SU-DHL-6 (cell line): ENCODE data around the gene MEF2A.

Experiments
- H2AFZ ChIP-seq: fragments of 200-600 bp; sonication (generic); 2 replicates; pipeline ENCODE4 v1.6.1; 2014; ENCODE audit warnings: low read depth, mild to moderate bottlenecking, moderate library complexity, mixed read lengths, antibody characterized with exemption, low read length; ENCODE audit not compliant: severe bottlenecking
- H3F3A ChIP-seq: fragments of 200-600 bp; shearing (Covaris generic); 2 replicates; pipeline ENCODE4 v1.6.0; 2016; ENCODE audit warnings: antibody characterized with exemption, mild to moderate bottlenecking; ENCODE audit not compliant: insufficient read depth
- H3K27ac ChIP-seq: fragments of 200-600 bp; sonication (generic); 2 replicates; pipeline ENCODE4 v1.5.1; 2016; ENCODE audit warnings: low read depth, mild to moderate bottlenecking, low read length, moderate library complexity, mixed read lengths
- H3K27me3 ChIP-seq: fragments of 200-600 bp; sonication (generic), shearing (Covaris generic); 2 replicates; pipeline ENCODE4 v1.6.0; 2014; ENCODE audit warnings: mild to moderate bottlenecking, low read length
- H3K36me3 ChIP-seq: fragments of 200-600 bp; sonication (generic); 2 replicates; pipeline ENCODE4 v1.6.1; 2014; ENCODE audit warnings: mild to moderate bottlenecking, low read length, mixed read lengths
- H3K4me2 ChIP-seq: fragments of 300-600, 200-600 bp; shearing (Covaris generic), sonication (generic); 2 replicates; pipeline ENCODE4 v1.6.0; 2014; ENCODE audit warnings: low read length, low read depth, mild to moderate bottlenecking; ENCODE audit not compliant: poor library complexity, severe bottlenecking
- H3K4me3 ChIP-seq: fragments of 200-600 bp; sonication (generic); 2 replicates; pipeline ENCODE4 v1.5.1; 2014; ENCODE audit warnings: antibody characterized with exemption, low read length, mild to moderate bottlenecking, mixed read lengths; ENCODE audit not compliant: insufficient read depth, poor library complexity, severe bottlenecking
- H3K79me2 ChIP-seq: fragments of 200-600 bp; sonication (generic); 2 replicates; pipeline ENCODE4 v1.6.1; 2014; ENCODE audit warnings: mild to moderate bottlenecking, low read length, moderate library complexity; ENCODE audit not compliant: insufficient read depth
- H3K9ac ChIP-seq: fragments of 200-600 bp; sonication (generic); 2 replicates; pipeline ENCODE4 v1.7.0; 2014; ENCODE audit warnings: mild to moderate bottlenecking, low read length
- H3K9me2 ChIP-seq: fragments of 200-600 bp; sonication (generic); replicated peaks from 2 replicates; pipeline ENCODE4 v1.6.1; 2014; ENCODE audit warnings: low read length; ENCODE audit not compliant: insufficient read depth
- H3K9me3 ChIP-seq: fragments of 200-600 bp; sonication (generic); 2 replicates; pipeline ENCODE4 v1.6.1; 2014; ENCODE audit warnings: low read length, mixed read lengths; ENCODE audit not compliant: insufficient read depth
- H4K20me1 ChIP-seq: fragments of 200-600 bp; sonication (generic); 2 replicates; pipeline ENCODE4 v1.6.1; 2014; ENCODE audit warnings: low read depth, mild to moderate bottlenecking, antibody characterized with exemption, low read length, moderate library complexity, mixed read lengths
- EZH2phosphoT487 ChIP-seq: fragments of 200-600 bp; sonication (generic), shearing (Covaris generic); conservative IDR thresholded peaks from 2 replicates; pipeline ENCODE4 v1.6.1; 2018; ENCODE audit warnings: mild to moderate bottlenecking, antibody characterized with exemption, low read length, moderate library complexity, mixed read lengths
- TF ChIP-seq, protein P1 (sequence below): fragments of 200-600 bp; sonication (generic); IDR thresholded peaks from one replicate; pipeline ENCODE4 v1.5.1; 2017; ENCODE audit warnings: antibody characterized with exemption, mild to moderate bottlenecking, low read length, moderate library complexity; ENCODE audit not compliant: insufficient read depth, poor library complexity, severe bottlenecking

MEF2A gene

GRCh38 chr15:99671926-99672635 lies 106.3 kb downstream of the MEF2A start:
- H3K27ac ChIP-seq = no peak overlapping the region
- H3K9me3 ChIP-seq = no peaks in the 10 kb centered on the region
- H3K36me3 ChIP-seq = peaks cover 21% of the 10 kb centered on the region; the same call in 1 of the 2 replicates
- no peak overlapping the region for H3K4me3 ChIP-seq
- H3F3A ChIP-seq = no peaks in the 10 kb centered on the region
- TF ChIP-seq, protein P1, sequence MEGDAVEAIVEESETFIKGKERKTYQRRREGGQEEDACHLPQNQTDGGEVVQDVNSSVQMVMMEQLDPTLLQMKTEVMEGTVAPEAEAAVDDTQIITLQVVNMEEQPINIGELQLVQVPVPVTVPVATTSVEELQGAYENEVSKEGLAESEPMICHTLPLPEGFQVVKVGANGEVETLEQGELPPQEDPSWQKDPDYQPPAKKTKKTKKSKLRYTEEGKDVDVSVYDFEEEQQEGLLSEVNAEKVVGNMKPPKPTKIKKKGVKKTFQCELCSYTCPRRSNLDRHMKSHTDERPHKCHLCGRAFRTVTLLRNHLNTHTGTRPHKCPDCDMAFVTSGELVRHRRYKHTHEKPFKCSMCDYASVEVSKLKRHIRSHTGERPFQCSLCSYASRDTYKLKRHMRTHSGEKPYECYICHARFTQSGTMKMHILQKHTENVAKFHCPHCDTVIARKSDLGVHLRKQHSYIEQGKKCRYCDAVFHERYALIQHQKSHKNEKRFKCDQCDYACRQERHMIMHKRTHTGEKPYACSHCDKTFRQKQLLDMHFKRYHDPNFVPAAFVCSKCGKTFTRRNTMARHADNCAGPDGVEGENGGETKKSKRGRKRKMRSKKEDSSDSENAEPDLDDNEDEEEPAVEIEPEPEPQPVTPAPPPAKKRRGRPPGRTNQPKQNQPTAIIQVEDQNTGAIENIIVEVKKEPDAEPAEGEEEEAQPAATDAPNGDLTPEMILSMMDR = no peak
- no peak for TF ChIP-seq EZH2phosphoT487
- no peak overlapping the region for H3K4me2 ChIP-seq
- no peaks in the 10 kb centered on the region for H4K20me1 ChIP-seq
- no peaks in the 10 kb centered on the region for H3K9me2 ChIP-seq
- no peaks in the 10 kb centered on the region for H3K27me3 ChIP-seq
- H3K9ac ChIP-seq = no peak overlapping the region
- H2AFZ ChIP-seq = no peak overlapping the region
- H3K79me2 ChIP-seq = 0 out of 2 replicates have a peak, but pooled peaks cover 3% of the 10 kb centered on the region

DNA sequence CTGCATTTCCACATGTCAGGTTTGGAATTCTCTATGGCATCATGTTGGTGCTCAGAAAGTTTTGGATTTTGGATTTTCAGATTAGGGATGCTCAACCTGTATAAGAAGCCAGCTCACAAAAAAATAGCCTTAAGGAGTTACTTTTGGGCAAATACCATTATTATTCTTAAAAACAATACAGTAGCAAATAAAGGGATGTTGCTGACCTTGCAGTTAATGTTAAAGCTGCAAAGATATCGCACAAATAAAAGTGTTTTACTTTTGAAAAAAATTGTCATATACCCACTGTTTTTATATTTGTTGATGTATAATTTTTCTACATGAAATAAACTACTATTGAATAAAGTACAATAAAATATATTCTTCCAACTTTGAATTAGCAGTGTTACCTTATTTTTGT lies 107.3 kb downstream of the MEF2A start:
- TF ChIP-seq, protein P1 = no peak
- TF ChIP-seq EZH2phosphoT487 = no peak
- no peaks in the 10 kb centered on the region for H3K9me2 ChIP-seq
- peaks cover 27% of the 10 kb centered on the region; the same call in 1 of the 2 replicates for H3K36me3 ChIP-seq
- no peaks in the 10 kb centered on the region for H3K27me3 ChIP-seq
- H3K9me3 ChIP-seq = no peaks in the 10 kb centered on the region
- no peak overlapping the region for H3K4me3 ChIP-seq
- no peak overlapping the region for H3K4me2 ChIP-seq
- no peaks in the 10 kb centered on the region for H3K79me2 ChIP-seq
- no peak overlapping the region for H3K27ac ChIP-seq
- H2AFZ ChIP-seq = no peak overlapping the region
- H3K9ac ChIP-seq = no peak overlapping the region
- H3F3A ChIP-seq = no peaks in the 10 kb centered on the region
- H4K20me1 ChIP-seq = no peaks in the 10 kb centered on the region

DNA sequence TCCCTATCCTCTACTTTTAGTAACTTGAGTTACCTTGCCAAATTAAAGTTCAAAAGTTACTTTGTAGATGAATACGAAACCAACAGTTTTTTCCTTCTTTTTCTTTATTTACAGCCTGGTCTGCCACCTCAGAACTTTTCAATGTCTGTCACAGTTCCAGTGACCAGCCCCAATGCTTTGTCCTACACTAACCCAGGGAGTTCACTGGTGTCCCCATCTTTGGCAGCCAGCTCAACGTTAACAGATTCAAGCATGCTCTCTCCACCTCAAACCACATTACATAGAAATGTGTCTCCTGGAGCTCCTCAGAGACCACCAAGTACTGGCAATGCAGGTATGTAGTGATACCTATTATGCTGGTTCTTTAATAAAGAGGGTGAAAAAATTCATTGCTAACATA lies 108.5 kb downstream of the MEF2A start:
- Histone ChIP-seq H3K4me2 (no peak overlapping the region), H3K9me3 (no peaks in the 10 kb centered on the region), H3K27me3 (no peaks in the 10 kb centered on the region), H4K20me1 (no peaks in the 10 kb centered on the region), H3K4me3 (no peak overlapping the region), H3K36me3 (peaks cover 35% of the 10 kb centered on the region), H3K27ac (no peak overlapping the region), H3K9me2 (no peaks in the 10 kb centered on the region), H3K9ac (no peak overlapping the region), H3F3A (no peaks in the 10 kb centered on the region), H3K79me2 (no peaks in the 10 kb centered on the region), H2AFZ (no peak overlapping the region)
- TF ChIP-seq EZH2phosphoT487 = no peak
- TF ChIP-seq, protein P1 = no peak
